NCI-H69 (cell line): Measurements from ENCODE around the gene SPAG9.
"Not testable (repeated sequence)": the region's sequence is repeated elsewhere in the genome, so short reads cannot be mapped to it uniquely, and the experiment has no call there.

Experiments
- DNase-seq: peaks from one replicate; lab custom pipeline; 2025; lab: John Stamatoyannopoulos, UW

SPAG9 gene

GRCh38 chr17:51142597-51142996 is 21.9 kb upstream of the SPAG9 start:
- no peak for DNase-seq

GRCh38 chr17:51135956-51136355 is 15.3 kb upstream of the SPAG9 start:
- no peak for DNase-seq

- DNase-seq, result no peak
These were observed 12.7 kb upstream of the SPAG9 start for GRCh38 chr17:51133365-51133764.

GRCh38 chr17:51132964-51133319 is 12.3 kb upstream of the SPAG9 start:
- no peak for DNase-seq

- DNase-seq, result no peak
These were observed 7.4 kb upstream of the SPAG9 start for GRCh38 chr17:51128076-51128475.

GRCh38 chr17:51124640-51125503 is 4.2 kb upstream of the SPAG9 start:
- no peak for DNase-seq

GRCh38 chr17:51122473-51123115 is 1.9 kb upstream of the SPAG9 start:
- DNase-seq, result not testable (repeated sequence)

GRCh38 chr17:51121620-51122472 is 1.2 kb upstream of the SPAG9 start:
- DNase-seq, result peak; percentile 67

GRCh38 chr17:51120357-51120738 is 320 bp downstream of the SPAG9 start:
- peak; percentile 82 for DNase-seq

- DNase-seq, result peak; percentile 71
These were observed 982 bp downstream of the SPAG9 start for GRCh38 chr17:51119415-51120356.

- peak; percentile 99 for DNase-seq
These were observed 2.1 kb downstream of the SPAG9 start for GRCh38 chr17:51118330-51119195.

- no peak for DNase-seq
These were observed 5.5 kb downstream of the SPAG9 start for GRCh38 chr17:51115179-51115578.

GRCh38 chr17:51112303-51113222 is 8.1 kb downstream of the SPAG9 start:
- DNase-seq, result not testable (repeated sequence)

GRCh38 chr17:51107778-51108177 is 12.9 kb downstream of the SPAG9 start:
- no peak for DNase-seq

GRCh38 chr17:51103451-51103850 is 17.2 kb downstream of the SPAG9 start:
- no peak for DNase-seq

- DNase-seq, result no peak
These were observed 17.6 kb downstream of the SPAG9 start for GRCh38 chr17:51103050-51103449.

- DNase-seq, result no peak
These were observed 22.8 kb downstream of the SPAG9 start for GRCh38 chr17:51097708-51098446.

GRCh38 chr17:51091635-51092034 is 29.0 kb downstream of the SPAG9 start:
- DNase-seq, result peak; percentile 74

- DNase-seq, result not testable (repeated sequence)
These were observed 31.8 kb downstream of the SPAG9 start for GRCh38 chr17:51088868-51089267.
